Fibroblast of pulmonary artery (primary cell): ENCODE measurements around the gene IL1RAPL1.
"Not testable (repeated sequence)": the region's sequence is repeated elsewhere in the genome, so short reads cannot be mapped to it uniquely, and the experiment has no call there.

Source experiments
- DNase-seq: peaks from one replicate; pipeline ENCODE4 v3.0.0-alpha.2; 2010; ENCODE audit warnings: low read depth
- H3K4me3 ChIP-seq: replicated peaks from 2 replicates; pipeline ENCODE4 v1.5.1; 2011; ENCODE audit warnings: low read depth, mild to moderate bottlenecking, control low read depth, low read length, moderate library complexity
- TF ChIP-seq, protein P1 (sequence below): IDR thresholded peaks from 2 replicates; pipeline ENCODE4 v1.5.1; 2011; ENCODE audit warnings: mild to moderate bottlenecking, control low read depth, low read length, inconsistent platforms; ENCODE audit errors: missing control alignments

IL1RAPL1 gene

DNA sequence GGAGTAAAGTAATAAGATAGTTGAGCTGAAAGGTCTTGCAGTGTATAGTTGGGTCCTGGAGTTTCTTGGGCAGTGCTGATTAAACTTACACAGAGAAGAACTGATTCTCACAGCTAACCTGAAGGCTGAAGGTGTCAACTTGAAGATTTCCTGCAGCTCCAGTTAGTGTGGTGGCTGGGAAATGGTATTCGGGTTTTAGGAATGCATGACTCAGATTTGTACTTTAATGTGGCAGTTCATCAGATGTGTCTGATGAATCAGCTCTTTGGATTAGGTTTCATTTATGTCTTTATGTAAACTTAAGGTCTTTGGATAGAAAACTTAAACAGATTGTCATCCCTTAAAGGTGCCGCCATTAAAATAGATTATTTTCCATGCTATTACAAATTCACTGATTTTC is 200.0 kb downstream of the IL1RAPL1 start:
- DNase-seq, result peak; percentile 53
- no peak overlapping the region for H3K4me3 ChIP-seq
- TF ChIP-seq, protein P1, sequence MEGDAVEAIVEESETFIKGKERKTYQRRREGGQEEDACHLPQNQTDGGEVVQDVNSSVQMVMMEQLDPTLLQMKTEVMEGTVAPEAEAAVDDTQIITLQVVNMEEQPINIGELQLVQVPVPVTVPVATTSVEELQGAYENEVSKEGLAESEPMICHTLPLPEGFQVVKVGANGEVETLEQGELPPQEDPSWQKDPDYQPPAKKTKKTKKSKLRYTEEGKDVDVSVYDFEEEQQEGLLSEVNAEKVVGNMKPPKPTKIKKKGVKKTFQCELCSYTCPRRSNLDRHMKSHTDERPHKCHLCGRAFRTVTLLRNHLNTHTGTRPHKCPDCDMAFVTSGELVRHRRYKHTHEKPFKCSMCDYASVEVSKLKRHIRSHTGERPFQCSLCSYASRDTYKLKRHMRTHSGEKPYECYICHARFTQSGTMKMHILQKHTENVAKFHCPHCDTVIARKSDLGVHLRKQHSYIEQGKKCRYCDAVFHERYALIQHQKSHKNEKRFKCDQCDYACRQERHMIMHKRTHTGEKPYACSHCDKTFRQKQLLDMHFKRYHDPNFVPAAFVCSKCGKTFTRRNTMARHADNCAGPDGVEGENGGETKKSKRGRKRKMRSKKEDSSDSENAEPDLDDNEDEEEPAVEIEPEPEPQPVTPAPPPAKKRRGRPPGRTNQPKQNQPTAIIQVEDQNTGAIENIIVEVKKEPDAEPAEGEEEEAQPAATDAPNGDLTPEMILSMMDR, result no peak

DNA sequence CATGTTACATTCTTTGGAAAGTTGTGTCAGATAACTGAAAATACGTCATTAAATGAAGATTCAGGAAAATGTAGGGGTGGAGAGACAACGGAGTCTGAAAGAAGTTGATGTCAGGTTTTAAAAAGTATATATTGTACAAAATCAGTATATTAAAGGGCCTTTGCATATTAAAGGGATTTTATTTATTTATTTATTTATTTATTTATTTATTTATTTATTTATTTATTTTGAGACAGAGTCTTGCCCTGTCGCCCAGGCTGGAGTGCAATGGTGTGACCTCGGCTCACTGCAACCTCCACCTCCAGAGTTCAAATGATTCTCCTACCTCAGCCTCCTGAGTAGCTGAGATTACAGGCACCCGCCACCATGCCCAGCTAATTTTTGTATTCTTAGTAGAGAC is 213.4 kb downstream of the IL1RAPL1 start:
- not testable (repeated sequence) for DNase-seq, H3K4me3 ChIP-seq

DNA sequence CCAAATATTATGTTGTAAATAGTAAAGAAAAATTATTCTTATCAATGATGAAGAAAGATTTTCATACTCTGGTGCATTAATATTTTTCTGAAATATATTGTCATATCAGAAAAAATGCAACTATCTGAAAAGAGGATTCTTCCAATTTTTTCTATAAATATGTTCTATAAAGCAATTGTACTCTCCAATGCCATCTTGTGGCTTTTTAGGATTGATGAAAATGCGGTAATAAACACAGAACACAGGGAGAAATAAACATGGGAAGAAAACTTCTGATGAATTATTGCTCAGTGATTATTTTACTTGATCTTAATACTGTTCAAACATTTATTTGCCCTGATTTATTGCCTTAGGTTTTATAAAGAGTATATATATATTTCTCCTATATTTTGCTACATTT is 215.4 kb downstream of the IL1RAPL1 start:
- TF ChIP-seq, protein P1, result peak; percentile 26
- peak; percentile 10 for DNase-seq

DNA sequence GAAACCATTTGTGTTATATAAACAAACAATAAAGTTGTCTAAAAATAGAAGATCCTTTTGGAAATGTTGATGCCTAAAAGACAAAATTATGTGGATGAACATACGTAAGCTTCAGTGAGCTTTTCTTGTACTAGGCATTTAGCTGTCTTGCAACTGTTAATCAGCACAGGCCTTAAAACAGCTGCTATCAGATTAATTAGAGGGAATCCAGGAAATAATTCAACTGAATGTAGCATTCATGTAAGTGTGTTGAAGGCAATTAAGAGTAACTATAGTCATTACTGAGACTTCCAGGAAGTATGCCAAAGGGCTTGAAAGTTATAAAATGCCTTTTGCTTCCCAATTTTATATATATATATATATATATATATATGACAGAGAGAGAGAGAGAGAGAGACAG is 248.7 kb downstream of the IL1RAPL1 start:
- no peak overlapping the region for H3K4me3 ChIP-seq
- TF ChIP-seq, protein P1, result no peak
- DNase-seq, result no peak

More for the DNA sequence above, 215.4 kb downstream of the IL1RAPL1 start:
- no peak overlapping the region for H3K4me3 ChIP-seq

DNA sequence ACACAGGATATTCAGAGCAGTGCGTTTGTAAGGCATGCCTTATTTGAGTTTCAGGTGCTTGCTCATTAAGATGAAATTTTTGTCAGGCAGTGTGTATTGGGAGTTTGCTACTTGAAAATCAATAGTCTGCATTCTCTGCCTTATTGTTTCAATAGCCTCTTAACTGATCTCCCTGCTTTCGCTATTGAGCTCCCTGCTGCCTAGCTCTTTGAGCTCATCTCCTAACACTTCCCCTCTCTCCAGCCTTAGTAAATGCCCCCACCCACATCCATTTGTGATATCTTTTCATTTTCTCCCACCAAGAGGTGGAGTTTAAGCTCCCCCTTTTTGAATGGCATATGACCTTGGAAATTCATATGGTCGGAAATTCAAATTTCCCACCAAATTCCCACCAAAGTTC is 256.6 kb downstream of the IL1RAPL1 start:
- no peak for DNase-seq
- TF ChIP-seq, protein P1, result no peak
- H3K4me3 ChIP-seq, result no peak overlapping the region

DNA sequence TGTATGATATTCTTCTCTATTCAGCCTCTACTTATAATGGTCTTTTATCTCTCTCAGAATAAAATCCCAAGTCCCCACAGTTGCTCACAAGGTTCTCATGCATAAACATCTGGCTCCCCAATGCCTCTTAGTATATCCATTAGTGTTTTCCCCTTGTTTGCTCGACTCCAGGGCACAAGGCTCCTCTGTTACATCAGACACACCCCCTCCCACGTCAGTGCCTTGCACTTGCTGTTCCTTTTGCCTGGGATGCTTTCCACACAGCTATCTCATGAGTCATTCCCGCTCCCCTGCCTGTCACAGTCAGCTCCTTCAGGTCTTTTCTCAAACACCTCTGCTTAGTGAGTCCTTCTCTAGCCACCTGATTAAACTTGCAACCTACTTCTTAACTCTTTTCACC is 260.2 kb downstream of the IL1RAPL1 start:
- TF ChIP-seq, protein P1, result no peak
- peak; percentile 55 for DNase-seq
- no peak overlapping the region for H3K4me3 ChIP-seq

DNA sequence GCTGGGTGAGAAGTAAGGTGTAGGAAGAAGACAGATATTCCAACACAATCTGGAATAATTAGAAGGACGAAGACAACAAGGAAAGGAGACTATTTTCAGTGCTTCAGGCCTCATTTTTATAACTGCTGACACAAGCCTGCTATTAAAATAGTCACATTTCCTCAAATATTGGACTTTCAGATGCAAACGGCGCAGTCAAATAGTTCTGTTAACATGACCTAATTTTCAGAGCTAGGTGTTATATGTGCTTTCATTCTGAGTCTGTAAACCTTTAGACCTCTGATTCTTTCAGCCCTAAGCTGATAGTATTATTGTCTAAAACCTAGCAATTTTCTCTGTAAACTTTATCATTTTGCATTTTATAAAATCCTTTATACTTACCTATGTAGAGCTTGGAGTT is 261.5 kb downstream of the IL1RAPL1 start:
- H3K4me3 ChIP-seq, result no peak overlapping the region
- no peak for DNase-seq
- TF ChIP-seq, protein P1, result no peak
